OCI-LY1 (cell line): Measurements from ENCODE around the gene AATK.

ENCODE experiments used
- CTCF ChIP-seq: fragments of 200-600 bp; sonication (generic), shearing (Covaris generic); IDR thresholded peaks from 2 replicates; pipeline ENCODE4 v1.5.1; 2017; ENCODE audit warnings: mild to moderate bottlenecking, antibody characterized with exemption, low read length, moderate library complexity, mixed read lengths
- EZH2 ChIP-seq: fragments of 200-600 bp; sonication (generic), shearing (Covaris generic); IDR thresholded peaks from 2 replicates; pipeline ENCODE4 v1.8.0; 2017; ENCODE audit warnings: borderline replicate concordance, mixed run types, mild to moderate bottlenecking, antibody characterized with exemption, low read length, moderate library complexity, mixed read lengths

DNA sequence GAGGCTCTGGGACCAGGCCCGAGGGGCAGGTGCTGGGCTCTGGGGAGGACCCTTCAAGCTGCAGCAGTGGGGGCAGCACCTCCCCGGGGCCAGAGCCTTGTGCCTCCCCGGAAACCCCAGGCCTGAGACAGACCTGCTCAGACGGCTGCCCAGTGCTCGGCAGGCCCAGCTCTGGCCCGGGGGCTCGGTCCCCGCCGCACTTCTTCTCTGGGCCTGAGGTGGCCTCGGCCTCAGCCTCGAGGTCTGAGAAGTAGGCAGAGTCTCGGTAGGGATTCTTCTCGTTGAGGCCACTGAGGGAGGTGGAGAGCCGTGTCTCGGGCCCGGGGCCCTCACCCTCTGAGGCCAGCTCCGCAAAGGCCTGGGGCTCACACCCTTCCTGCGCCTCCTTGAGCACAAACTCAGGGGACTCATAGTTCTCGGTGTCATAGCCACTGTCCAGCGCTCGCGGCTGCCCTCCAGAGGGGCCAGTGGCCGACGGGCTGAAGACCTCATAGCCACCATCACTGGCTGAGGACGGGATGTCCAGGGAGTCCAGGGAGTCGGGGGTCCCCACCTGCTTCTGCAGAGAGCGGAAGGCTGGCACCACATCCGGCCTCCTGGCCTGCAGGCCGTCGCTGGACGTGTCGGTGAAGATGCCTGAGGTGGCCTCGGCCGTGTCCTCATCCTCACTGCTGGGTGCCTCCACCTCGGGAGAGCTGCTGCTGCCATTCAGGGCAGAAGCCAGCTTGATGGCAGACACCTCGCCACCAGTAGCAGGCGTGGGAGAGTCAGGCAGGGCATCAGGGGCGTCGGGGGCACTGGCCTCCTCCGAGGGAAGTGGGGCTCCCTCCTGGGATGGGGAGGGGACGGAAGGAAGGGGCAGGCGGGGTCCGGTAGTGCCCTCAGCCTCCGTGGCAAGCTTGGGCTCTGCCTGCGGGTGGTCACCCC is 45.1 kb downstream of the AATK start:
- no peak for TF ChIP-seq CTCF
- TF ChIP-seq EZH2, result no peak
